ENCODE measurements around the gene COL6A2. TPM values are rescaled to one million over a fixed set of nuclear protein-coding genes. Genes with fewer than 3 reads are reported as not detected.

Gene COL6A2
- total and polyA plus RNA-seq, 10 donors = 101 to 259 (median 192) TPM

DNA sequence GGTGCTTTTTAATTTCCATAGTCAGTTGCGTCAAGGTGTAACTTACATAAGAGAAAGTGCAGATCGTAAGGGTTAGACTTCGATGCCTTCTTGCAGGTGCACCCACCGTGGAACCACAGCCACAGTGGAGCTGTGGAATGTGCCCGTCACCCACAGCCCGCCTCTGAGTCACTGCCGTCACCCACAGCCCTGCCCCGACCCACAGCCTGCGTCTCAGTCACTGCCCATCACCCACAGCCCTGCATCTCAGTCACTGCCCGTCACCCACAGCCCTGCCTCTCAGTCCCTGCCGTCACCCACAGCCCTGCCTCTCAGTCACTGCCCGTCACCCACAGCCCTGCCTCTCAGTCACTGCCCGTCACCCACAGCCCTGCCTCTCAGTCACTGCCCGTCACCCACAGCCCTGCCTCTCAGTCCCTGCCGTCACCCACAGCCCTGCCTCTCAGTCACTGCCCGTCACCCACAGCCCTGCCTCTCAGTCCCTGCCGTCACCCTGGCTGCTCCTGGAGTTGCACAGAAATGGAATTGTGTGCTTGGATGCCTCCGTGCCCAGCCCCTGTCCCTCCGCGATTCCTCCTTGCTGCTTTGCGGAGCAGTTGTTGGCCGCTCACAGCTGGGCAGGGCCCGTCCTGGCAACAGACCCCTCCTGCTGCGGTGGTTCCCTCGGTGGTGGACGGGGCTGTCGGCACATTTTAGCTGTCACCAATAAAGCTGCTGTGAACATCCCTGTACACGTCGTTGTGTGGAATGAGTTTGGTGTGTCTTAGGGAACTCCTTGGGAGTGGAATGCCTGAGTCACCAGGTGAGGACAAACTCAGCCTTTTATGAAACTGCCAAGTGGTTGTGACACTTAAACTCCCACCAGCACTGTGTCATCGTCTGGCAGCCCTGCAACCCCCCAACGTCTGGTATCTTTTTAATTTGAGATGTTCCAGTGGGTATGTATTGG, 44.9 kb upstream of the COL6A2 start:
- no peak for DNase-seq
- Histone ChIP-seq H3K4me3 (no peak overlapping the region), H3K27me3 (replicated peaks in 1 of 7) (peaks cover 0 to 35% (median 7%) of the 10 kb centered on the region in 7 donors), H3K4me1 (peaks cover 9 to 34% (median 19%) of the 10 kb centered on the region in 6 donors), H3K27ac (peak overlapping the region in 3 of 8 donors; percentile 36 to 70 (median 37)), H3K9me3 (no peaks in the 10 kb centered on the region), H3K36me3 (no peaks in the 10 kb centered on the region)
- intact Hi-C loops (cut with DNase I; ENCODE audit: low total_unique reads) = no loop called here
- WGBS, 5 donors = 73 to 83% (median 78%) methylated on average over 25 to 31 of the region's 31 CpGs
- TF ChIP-seq POLR2AphosphoS5 (IDR thresholded peaks at IDR 0.05) (peak in 1 of 3 donors; percentile 16), CTCF (IDR thresholded peaks at IDR 0.05 in 8 of 11, conservative IDR thresholded peaks at IDR 0.05 in 3 of 11) (no peak), POLR2A (IDR thresholded peaks at IDR 0.05) (no peak)

GRCh38 chr21:46054031-46054430, 43.9 kb upstream of the COL6A2 start:
- H3K4me3 ChIP-seq = no peak overlapping the region
- intact Hi-C loops (cut with DNase I; ENCODE audit: low total_unique reads) = no loop called here
- DNase-seq = no peak
- no peak for TF ChIP-seq POLR2AphosphoS5 (IDR thresholded peaks at IDR 0.05)
- no peak for TF ChIP-seq POLR2A (IDR thresholded peaks at IDR 0.05)
- no peak for TF ChIP-seq CTCF (IDR thresholded peaks at IDR 0.05 in 8 of 11, conservative IDR thresholded peaks at IDR 0.05 in 3 of 11)
- H3K9me3 ChIP-seq = no peaks in the 10 kb centered on the region
- WGBS, 5 donors = 88 to 98% (median 91%) methylated on average over 10 of the region's 10 CpGs
- H3K36me3 ChIP-seq = no peaks in the 10 kb centered on the region
- peaks cover 0 to 36% (median 7%) of the 10 kb centered on the region in 7 donors for H3K27me3 ChIP-seq (replicated peaks in 1 of 7)
- H3K4me1 ChIP-seq = peaks cover 9 to 34% (median 19%) of the 10 kb centered on the region in 6 donors
- H3K27ac ChIP-seq = peak overlapping the region in 3 of 8 donors; percentile 21 to 81 (median 80)

GRCh38 chr21:46054451-46054881, 43.4 kb upstream of the COL6A2 start:
- 75 to 82% (median 78%) methylated on average over 12 of the region's 12 CpGs for WGBS, 5 donors
- no peak for DNase-seq
- TF ChIP-seq CTCF (IDR thresholded peaks at IDR 0.05 in 8 of 11, conservative IDR thresholded peaks at IDR 0.05 in 3 of 11) (no peak), POLR2AphosphoS5 (IDR thresholded peaks at IDR 0.05) (peak in 2 of 3 donors; percentile 7 to 64)
- intact Hi-C loops (cut with DNase I; ENCODE audit: low total_unique reads) = no loop called here
- peak overlapping the region in 3 of 8 donors; percentile 21 to 81 (median 80) for H3K27ac ChIP-seq
- H3K36me3 ChIP-seq = no peaks in the 10 kb centered on the region
- H3K4me1 ChIP-seq = peaks cover 9 to 34% (median 19%) of the 10 kb centered on the region in 6 donors
- H3K9me3 ChIP-seq = no peaks in the 10 kb centered on the region
- peaks cover 0 to 36% (median 7%) of the 10 kb centered on the region in 7 donors for H3K27me3 ChIP-seq (replicated peaks in 1 of 7)
- no peak overlapping the region for H3K4me3 ChIP-seq

DNA sequence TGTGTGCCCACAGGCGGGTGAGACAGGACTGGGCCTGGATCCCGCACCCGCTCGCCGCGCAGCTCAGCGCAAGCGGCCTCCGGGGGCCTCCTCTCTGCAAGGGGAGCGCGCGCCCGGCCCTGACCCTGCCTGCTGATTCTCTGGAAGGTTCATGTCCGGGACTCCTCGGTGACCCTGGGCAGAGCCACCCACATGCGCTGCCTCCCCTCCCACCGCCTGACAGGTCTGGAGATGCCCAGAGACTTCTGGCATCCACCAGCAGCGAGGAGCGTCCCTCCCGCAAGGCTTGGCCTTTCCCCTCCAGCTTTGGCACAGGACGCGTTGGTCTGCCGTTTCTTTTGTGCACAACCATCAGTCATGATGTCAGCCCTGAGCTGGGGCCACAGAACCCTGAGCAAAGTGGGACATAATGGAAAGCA, 42.0 kb upstream of the COL6A2 start:
- Histone ChIP-seq H3K27me3 (replicated peaks in 1 of 7) (peaks cover 0 to 39% (median 7%) of the 10 kb centered on the region in 7 donors), H3K4me3 (no peak overlapping the region), H3K4me1 (peaks cover 9 to 34% (median 19%) of the 10 kb centered on the region in 6 donors), H3K27ac (peak overlapping the region; percentile 37 to 81 (median 70)), H3K9me3 (peaks cover 0 to 1% (median 0%) of the 10 kb centered on the region in 8 donors), H3K36me3 (no peaks in the 10 kb centered on the region)
- TF ChIP-seq POLR2A (IDR thresholded peaks at IDR 0.05) (no peak), CTCF (IDR thresholded peaks at IDR 0.05 in 8 of 11, conservative IDR thresholded peaks at IDR 0.05 in 3 of 11) (no peak), POLR2AphosphoS5 (IDR thresholded peaks at IDR 0.05) (no peak)
- DNase-seq = no peak
- intact Hi-C loops (cut with DNase I; ENCODE audit: low total_unique reads) = no loop called here
- WGBS, 5 donors = 77 to 90% (median 82%) methylated on average over 8 to 23 of the region's 23 CpGs

Data from spleen (tissue), 11 donors.